H1 (cell line): ENCODE measurements around the gene ZNF396. TPM values are rescaled to one million over a fixed set of nuclear protein-coding genes. Genes with fewer than 3 reads are reported as not detected.

Experiments
- CTCF ChIA-PET: fragments of 300-600 bp; sonication (Branson Sonifier 250); formaldehyde crosslinking; loops from one replicate; lab custom pipeline; 2021; ENCODE audit not compliant: partially characterized antibody; lab: Charles Lee
- POLR2A ChIA-PET: fragments of 300-600 bp; sonication (Branson Sonifier 250); formaldehyde crosslinking; loops from one replicate; lab custom pipeline; 2021; ENCODE audit warnings: inconsistent platforms; ENCODE audit not compliant: partially characterized antibody; lab: Charles Lee
- DNase-seq, 2 experiments: peaks; one replicate each; pipeline versions ENCODE4 v3.0.0 to v3.0.0-alpha.2; 2010 to 2022; ENCODE audit warnings: low spot score in 2 of 2, low read depth in 1 of 2, mixed read lengths in 1 of 2
- FAIRE-seq: peaks from 2 replicates; lab custom pipeline; 2011; peaks lifted over from hg19 to GRCh38; lab: Jason Lieb, UNC
- H2AFZ ChIP-seq: 2 replicates; pipeline ENCODE4 v1.8.1; 2012; ENCODE audit warnings: low read length, inconsistent platforms
- H2AK5ac ChIP-seq: 2 replicates; pipeline ENCODE4 v1.6.1; 2013; ENCODE audit warnings: low read depth, low read length
- H2BK120ac ChIP-seq: replicated peaks from 2 replicates; pipeline ENCODE3; 2013; ENCODE audit warnings: low read depth, low read length, inconsistent platforms
- H2BK12ac ChIP-seq: 2 replicates; pipeline ENCODE4 v1.6.1; 2013; ENCODE audit warnings: low read depth, low read length
- H2BK15ac ChIP-seq: 2 replicates; pipeline ENCODE4 v1.6.1; 2013; ENCODE audit warnings: low read length
- H2BK20ac ChIP-seq: 2 replicates; pipeline ENCODE4 v1.6.1; 2013; ENCODE audit warnings: low read length
- H2BK5ac ChIP-seq: 2 replicates; pipeline ENCODE4 v1.6.1; 2013; ENCODE audit warnings: low read depth, low read length
- H3K14ac ChIP-seq: 2 replicates; pipeline ENCODE4 v1.6.1; 2013; ENCODE audit warnings: inconsistent platforms; ENCODE audit not compliant: insufficient read length
- H3K18ac ChIP-seq: 2 replicates; pipeline ENCODE4 v1.6.1; 2013; ENCODE audit warnings: low read length; ENCODE audit errors: extremely low read depth
- H3K23ac ChIP-seq: 2 replicates; pipeline ENCODE4 v1.6.1; 2013; ENCODE audit warnings: inconsistent platforms; ENCODE audit not compliant: insufficient read length
- H3K23me2 ChIP-seq: 2 replicates; pipeline ENCODE4 v1.6.1; 2013; ENCODE audit warnings: low read depth, low read length
- H3K27ac ChIP-seq: 2 replicates; pipeline ENCODE4 v1.6.1; 2011; ENCODE audit warnings: low read depth, low read length, inconsistent platforms
- H3K27me3 ChIP-seq, 4 experiments: replicated peaks in 1 of 4; 1 replicate in 1 of 4; 2 replicates in 3 of 4; pipeline versions ENCODE4 v1.6.1 to v1.8.1; 2011 to 2013; ENCODE audit warnings: low read length in 3 of 4, mild to moderate bottlenecking in 3 of 4, inconsistent platforms in 2 of 4, mixed read lengths in 2 of 4, moderate library complexity in 1 of 4; ENCODE audit not compliant: control insufficient read depth in 3 of 4, insufficient read depth in 3 of 4; ENCODE audit errors: extremely low read depth in 1 of 4
- H3K36me3 ChIP-seq, 4 experiments: 2 replicates each; pipeline versions ENCODE4 v1.6.1 to v1.8.1; 2011 to 2013; ENCODE audit warnings: mild to moderate bottlenecking in 4 of 4, low read length in 3 of 4, moderate library complexity in 2 of 4, control low read depth in 1 of 4, inconsistent platforms in 1 of 4; ENCODE audit not compliant: insufficient read depth in 4 of 4, control insufficient read depth in 2 of 4
- H3K4ac ChIP-seq: replicated peaks from 2 replicates; pipeline ENCODE3; 2013; ENCODE audit warnings: low read length, low read depth, mixed read lengths, inconsistent platforms; ENCODE audit not compliant: insufficient read length
- H3K4me1 ChIP-seq, 4 experiments: replicated peaks in 1 of 4; 1 replicate in 1 of 4; 2 replicates in 3 of 4; pipeline versions ENCODE4 v1.6.1 to v1.8.1; 2011 to 2013; ENCODE audit warnings: low read length in 3 of 4, inconsistent platforms in 2 of 4, mixed read lengths in 1 of 4; ENCODE audit not compliant: insufficient read depth in 4 of 4, control insufficient read depth in 3 of 4
- H3K4me2 ChIP-seq, 2 experiments: 2 replicates each; pipeline versions ENCODE4 v1.6.1 to v1.8.1; 2011 to 2013; ENCODE audit warnings: low read depth in 2 of 2, low read length in 2 of 2, control low read depth in 1 of 2, inconsistent platforms in 1 of 2, mild to moderate bottlenecking in 1 of 2; ENCODE audit not compliant: insufficient read depth in 1 of 2
- H3K4me3 ChIP-seq, 4 experiments: fragments of 200-600, 300-600 bp in 1 of 4; sonication (generic), shearing (Covaris generic), sonication (Bioruptor Twin) in 1 of 4; 2 replicates each; pipeline versions ENCODE4 v1.5.1 to v1.8.1; 2011 to 2016; ENCODE audit warnings: low read length in 4 of 4, low read depth in 3 of 4, control low read depth in 2 of 4, inconsistent platforms in 2 of 4, mild to moderate bottlenecking in 2 of 4, mixed read lengths in 1 of 4, moderate library complexity in 1 of 4; ENCODE audit not compliant: insufficient read depth in 2 of 4; ENCODE audit errors: extremely low read depth in 1 of 4
- H3K56ac ChIP-seq: replicated peaks from 2 replicates; pipeline ENCODE3; 2013; ENCODE audit warnings: low read depth, mild to moderate bottlenecking, mixed read lengths, low read length, inconsistent platforms; ENCODE audit not compliant: insufficient read length
- H3K79me1 ChIP-seq: 2 replicates; pipeline ENCODE4 v1.6.1; 2013; ENCODE audit warnings: low read depth, low read length, control low read depth
- H3K79me2 ChIP-seq, 2 experiments: 2 replicates each; pipeline versions ENCODE4 v1.6.1 to v1.8.1; 2012 to 2013; ENCODE audit warnings: low read length in 2 of 2, mild to moderate bottlenecking in 2 of 2, inconsistent platforms in 1 of 2; ENCODE audit not compliant: insufficient read depth in 2 of 2, control insufficient read depth in 1 of 2
- H3K9ac ChIP-seq, 4 experiments: replicated peaks in 1 of 4; 1 replicate in 1 of 4; 2 replicates in 3 of 4; pipeline versions ENCODE4 v1.6.1 to v1.8.1; 2011 to 2013; ENCODE audit warnings: low read depth in 3 of 4, low read length in 3 of 4, control low read depth in 2 of 4, mild to moderate bottlenecking in 2 of 4, moderate library complexity in 2 of 4, inconsistent platforms in 1 of 4; ENCODE audit errors: extremely low read depth in 1 of 4
- H3K9me3 ChIP-seq, 2 experiments: 2 replicates each; pipeline versions ENCODE4 v1.6.1 to v1.8.1; 2012 to 2013; ENCODE audit warnings: mild to moderate bottlenecking in 2 of 2, moderate library complexity in 2 of 2, control low read depth in 1 of 2, inconsistent platforms in 1 of 2, low read depth in 1 of 2, low read length in 1 of 2, mixed read lengths in 1 of 2; ENCODE audit not compliant: insufficient read depth in 2 of 2
- H4K20me1 ChIP-seq, 2 experiments: replicated peaks in 1 of 2; 2 replicates each; pipeline versions ENCODE3 to v1.8.1; 2011 to 2013; ENCODE audit warnings: inconsistent platforms in 2 of 2, low read length in 2 of 2, mild to moderate bottlenecking in 1 of 2; ENCODE audit not compliant: insufficient read depth in 2 of 2, control insufficient read depth in 1 of 2
- H4K5ac ChIP-seq: 2 replicates; pipeline ENCODE4 v1.6.1; 2013; ENCODE audit warnings: low read length, low read depth, mixed read lengths, inconsistent platforms; ENCODE audit not compliant: insufficient read length
- H4K8ac ChIP-seq: 2 replicates; pipeline ENCODE4 v1.8.0; 2013; ENCODE audit warnings: mild to moderate bottlenecking, moderate library complexity, low read length, inconsistent platforms; ENCODE audit not compliant: insufficient read depth; ENCODE audit errors: extremely low read depth
- H4K91ac ChIP-seq: replicated peaks from 2 replicates; pipeline ENCODE3; 2013; ENCODE audit warnings: low read length, mixed read lengths, inconsistent platforms; ENCODE audit not compliant: insufficient read length
- CREB1 ChIP-seq: IDR thresholded peaks from 2 replicates; pipeline ENCODE4 v1.6.1; 2012; ENCODE audit warnings: inconsistent platforms
- CTBP2 ChIP-seq: IDR thresholded peaks from 2 replicates; pipeline ENCODE4 v1.7.0; 2011; ENCODE audit warnings: borderline replicate concordance, mild to moderate bottlenecking, moderate library complexity, mixed read lengths, low read length; ENCODE audit not compliant: insufficient read depth, insufficient read length
- FOSL1 ChIP-seq: IDR thresholded peaks from 2 replicates; pipeline ENCODE4 v1.6.1; 2011; ENCODE audit warnings: mild to moderate bottlenecking, low read depth, low read length, moderate library complexity; ENCODE audit not compliant: insufficient read depth
- KDM5A ChIP-seq: fragments of 200-600 bp; IDR thresholded peaks from 2 replicates; pipeline ENCODE4 v1.7.1; 2012; ENCODE audit warnings: mild to moderate bottlenecking, low read length, inconsistent platforms, mixed read lengths
- PHF8 ChIP-seq: fragments of 200-600 bp; sonication (generic); conservative IDR thresholded peaks from 2 replicates; pipeline ENCODE4 v1.7.1; 2012; ENCODE audit warnings: low read depth, mild to moderate bottlenecking, inconsistent platforms, low read length, moderate library complexity
- RBBP5 ChIP-seq: IDR thresholded peaks from 2 replicates; pipeline ENCODE4 v1.7.1; 2012; ENCODE audit warnings: low read depth, mild to moderate bottlenecking, inconsistent platforms, low read length, moderate library complexity, borderline replicate concordance
- SIX5 ChIP-seq: IDR thresholded peaks from 2 replicates; pipeline ENCODE4 v1.6.1; 2011; ENCODE audit warnings: mild to moderate bottlenecking, low read depth, low read length
- SP4 ChIP-seq: IDR thresholded peaks from 2 replicates; pipeline ENCODE4 v1.6.1; 2012; ENCODE audit warnings: low read length, inconsistent platforms
- TAF7 ChIP-seq: optimal IDR thresholded peaks from 2 replicates; pipeline ENCODE3; 2011; ENCODE audit warnings: low read depth, mild to moderate bottlenecking, inconsistent platforms, low read length, moderate library complexity, borderline replicate concordance
- TEAD4 ChIP-seq: IDR thresholded peaks from 2 replicates; pipeline ENCODE4 v1.6.1; 2012; ENCODE audit warnings: low read depth, low read length, inconsistent platforms, mixed read lengths
- YY1 ChIP-seq: IDR thresholded peaks from 2 replicates; pipeline ENCODE4 v1.6.1; 2011; ENCODE audit warnings: low read depth, mild to moderate bottlenecking, low read length
- WGBS, 2 experiments: shearing (Covaris generic) in 1 of 2; methylation state at CpG; one replicate each; pipeline versions ENCODE4 v1.1.6 to v1.1.7; 2013 to 2015; ENCODE audit warnings: low lambda C conversion rate in 2 of 2, mixed read lengths in 2 of 2, inconsistent platforms in 1 of 2, low coverage in 1 of 2, missing lambda C conversion rate in 1 of 2; ENCODE audit not compliant: insufficient replicate concordance in 2 of 2, insufficient coverage in 1 of 2, insufficient read length in 1 of 2; ENCODE audit errors: extremely low coverage in 1 of 2, missing lambda C conversion rate in 1 of 2; 5-methylcytosine and 5-hydroxymethylcytosine counted together
- polyA plus RNA-seq, 7 experiments: library from polyadenylated mRNA; depleted of rRNA in 3 of 7; stranded (reverse) in 5 of 7; unstranded in 2 of 7; fragments of >200 nt in 5 of 7; fragments of 200-250 nt in 2 of 7; gene quantifications; 1 replicate in 5 of 7; 2 replicates in 1 of 7; 4 replicates in 1 of 7; pipeline versions ENCODE4 v1.2.1 to v1.2.3, GENCODE V29; 2011 to 2013; ENCODE audit warnings: missing spikeins in 2 of 7, mixed read lengths in 2 of 7
- total RNA-seq: library from RNA; stranded (reverse); fragmentation: NEBNext Ultra II Directional; extraction: Animal tissue kit (Norgen Biotek cat#: 25700); gene quantifications from 2 replicates; pipeline ENCODE4 v1.2.1, GENCODE V29; 2021
- TF ChIP-seq, protein P1 (sequence below): IDR thresholded peaks from 2 replicates; pipeline ENCODE4 v1.6.1; 2011; ENCODE audit warnings: low read depth, mild to moderate bottlenecking, low read length; ENCODE audit not compliant: insufficient read depth

Gene ZNF396
- total and polyA plus RNA-seq, 2 of the 8 experiments (the other 6 are each of a cell fraction or from before 2014, with no cell fraction given): 0.44 to 0.74 TPM

DNA sequence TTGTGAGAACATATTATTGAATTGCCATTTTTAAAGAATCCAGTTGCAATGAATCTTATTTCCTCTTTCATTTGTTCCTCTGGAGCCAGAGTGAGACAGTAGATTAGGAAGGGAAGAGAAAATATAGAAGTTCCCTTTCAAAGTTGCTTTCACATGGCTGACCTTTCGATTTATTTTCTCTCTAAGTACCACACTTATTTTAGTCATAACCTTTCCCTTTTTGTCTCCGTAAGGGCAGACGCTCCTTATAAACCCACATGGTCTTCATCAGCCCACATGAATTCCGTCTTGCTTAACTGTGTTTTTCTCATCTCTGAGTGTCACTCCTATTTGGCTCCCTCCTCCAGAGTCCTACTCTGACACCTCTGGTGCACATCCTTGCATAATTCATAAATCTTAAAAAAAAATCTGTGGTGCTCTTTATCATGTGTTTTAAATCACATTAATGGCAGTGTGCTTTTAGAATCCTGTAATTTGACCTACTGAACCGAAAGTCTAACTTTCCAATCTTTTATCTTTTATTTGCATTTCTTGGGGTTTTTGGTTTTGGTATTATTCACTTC is 38.5 kb upstream of the ZNF396 start:
- Histone ChIP-seq H2BK12ac (no peak overlapping the region), H3K4me1 (no peaks in the 10 kb centered on the region), H3K9me3 (peaks cover 0 to 6% of the 10 kb centered on the region in 2 experiments; a peak in 2 of 4 replicates), H3K23me2 (no peaks in the 10 kb centered on the region; the same call in 1 of the 2 replicates), H3K79me2 (no peaks in the 10 kb centered on the region), H4K91ac (no peak overlapping the region), H3K23ac (no peak overlapping the region), H2BK120ac (no peak overlapping the region), H3K4me2 (no peak overlapping the region), H3K4ac (no peak overlapping the region), H2BK15ac (no peak overlapping the region), H3K27me3 (no peaks in the 10 kb centered on the region), H2BK5ac (no peak overlapping the region), H3K14ac (no peak overlapping the region), H2AFZ (0 out of 2 replicates have a peak overlapping the region, but pooled peaks have one; percentile 53), H3K9ac (no peak overlapping the region), H4K5ac (no peak overlapping the region), H3K79me1 (no peaks in the 10 kb centered on the region), H3K18ac (no peak overlapping the region), H4K8ac (no peak overlapping the region), H3K56ac (no peak overlapping the region), H3K27ac (no peak overlapping the region), H2AK5ac (no peak overlapping the region), H4K20me1 (no peaks in the 10 kb centered on the region), H2BK20ac (no peak overlapping the region), H3K4me3 (no peak overlapping the region), H3K36me3 (no peaks in the 10 kb centered on the region)
- DNase-seq (no peak), FAIRE-seq (no peak)
- POLR2A ChIA-PET: no interaction called here
- CTCF ChIA-PET: no interaction called here
- 82% methylated on average over 5 of the region's 5 CpGs; no CpG with 5 or more reads in 1 of the 2 experiments for WGBS, 2 experiments
- TF ChIP-seq SP4 (no peak), FOSL1 (no peak), KDM5A (no peak), TAF7 (no peak), RBBP5 (no peak), TEAD4 (no peak), SIX5 (no peak), CREB1 (no peak), CTBP2 (no peak), YY1 (no peak), PHF8 (no peak)
- TF ChIP-seq, protein P1, sequence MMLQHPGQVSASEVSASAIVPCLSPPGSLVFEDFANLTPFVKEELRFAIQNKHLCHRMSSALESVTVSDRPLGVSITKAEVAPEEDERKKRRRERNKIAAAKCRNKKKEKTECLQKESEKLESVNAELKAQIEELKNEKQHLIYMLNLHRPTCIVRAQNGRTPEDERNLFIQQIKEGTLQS: no peak
